Upper lobe of left lung (tissue), 4 donors: ENCODE data around the gene GRHL3.

Experiments
- CTCF ChIP-seq, 6 experiments: fragments of 450-650 bp in 4 of 6; fragments of 200-600 bp in 2 of 6; sonication (generic) in 2 of 6; IDR thresholded peaks; one replicate each; pipeline ENCODE4 v1.5.1; 2016 to 2019; ENCODE audit warnings: antibody characterized with exemption in 6 of 6
- EP300 ChIP-seq, 4 donors: sonication (generic); formaldehyde crosslinking; IDR thresholded peaks; one replicate each; pipeline ENCODE4 v1.5.1; 2017; ENCODE audit warnings: antibody characterized with exemption in 4 of 4, control low read depth in 2 of 4
- POLR2AphosphoS5 ChIP-seq, 2 donors: sonication (generic); formaldehyde crosslinking; IDR thresholded peaks; one replicate each; pipeline ENCODE4 v1.5.1; 2017; ENCODE audit warnings: antibody characterized with exemption in 2 of 2

GRCh38 chr1:24311234-24311633, 7.9 kb upstream of the GRHL3 start:
- TF ChIP-seq CTCF (IDR thresholded peaks at IDR 0.05) (no peak), POLR2AphosphoS5 (IDR thresholded peaks at IDR 0.05) (no peak), EP300 (IDR thresholded peaks at IDR 0.05) (no peak)
